Fibroblast of skin of right biceps (primary cell): ENCODE results near the gene DBP.
"Not testable (repeated sequence)": the region's sequence is repeated elsewhere in the genome, so short reads cannot be mapped to it uniquely, and the experiment has no call there.

ENCODE experiments used
- DNase-seq: peaks from one replicate; pipeline ENCODE4 v3.0.0-alpha.2; 2013

The DBP gene

GRCh38 chr19:48638831-48639381, 1.7 kb upstream of the DBP start:
- no peak for DNase-seq

GRCh38 chr19:48637948-48638830, 1.0 kb upstream of the DBP start:
- DNase-seq: peak; percentile 94

- peak; percentile 99 for DNase-seq
Measured at GRCh38 chr19:48637449-48637947, 319 bp upstream of the DBP start.

- DNase-seq: no peak
Measured at GRCh38 chr19:48635966-48636858, 967 bp downstream of the DBP start.

GRCh38 chr19:48635263-48635965, 1.8 kb downstream of the DBP start:
- DNase-seq: peak; percentile 50

GRCh38 chr19:48634424-48635262, 2.5 kb downstream of the DBP start:
- peak; percentile 96 for DNase-seq

GRCh38 chr19:48634036-48634342, 3.2 kb downstream of the DBP start:
- DNase-seq: no peak

GRCh38 chr19:48633148-48634035, 3.8 kb downstream of the DBP start:
- DNase-seq: no peak

GRCh38 chr19:48632692-48633147, 4.5 kb downstream of the DBP start:
- peak; percentile 52 for DNase-seq

- not testable (repeated sequence) for DNase-seq
Measured at GRCh38 chr19:48632286-48632685, 4.9 kb downstream of the DBP start.

- DNase-seq: no peak
Measured at GRCh38 chr19:48631225-48631624, 6.0 kb downstream of the DBP start.

- peak; percentile 57 for DNase-seq
Measured at GRCh38 chr19:48630296-48631063, 6.7 kb downstream of the DBP start.

- no peak for DNase-seq
Measured at GRCh38 chr19:48629599-48630295, 7.4 kb downstream of the DBP start.

GRCh38 chr19:48629297-48629598, 7.9 kb downstream of the DBP start:
- DNase-seq: no peak

GRCh38 chr19:48628486-48629296, 8.5 kb downstream of the DBP start:
- no peak for DNase-seq

GRCh38 chr19:48627865-48628314, 9.3 kb downstream of the DBP start:
- DNase-seq: no peak

- DNase-seq: no peak
Measured at GRCh38 chr19:48627201-48627864, 9.8 kb downstream of the DBP start.

GRCh38 chr19:48625891-48626327, 11.3 kb downstream of the DBP start:
- DNase-seq: no peak
